ENCODE measurements around the gene MOB3B.

MOB3B gene

GRCh38 chr9:27358007-27358406, 171.6 kb downstream of the MOB3B start:
- Mint-ChIP-seq H3K9me3 (no peaks in the 10 kb centered on the region), H3K4me3 (no peak overlapping the region), H3K27me3 (no peaks in the 10 kb centered on the region), H3K36me3 (peaks cover 16% of the 10 kb centered on the region), H3K27ac (peak overlapping the region; percentile 62), H3K4me1 (peaks cover 22% of the 10 kb centered on the region)
- no peak for DNase-seq (ENCODE audit: low spot score in 2 of 2)
- ATAC-seq (ENCODE audit: low read depth), result no peak

- Mint-ChIP-seq H3K27me3 (no peaks in the 10 kb centered on the region), H3K27ac (peak overlapping the region; percentile 62), H3K9me3 (no peaks in the 10 kb centered on the region), H3K4me1 (peaks cover 30% of the 10 kb centered on the region), H3K36me3 (peaks cover 16% of the 10 kb centered on the region), H3K4me3 (no peak overlapping the region)
- DNase-seq (ENCODE audit: low spot score in 2 of 2) (no peak), ATAC-seq (ENCODE audit: low read depth) (no peak)
Measured at GRCh38 chr9:27356446-27356845, 173.2 kb downstream of the MOB3B start.

DNA sequence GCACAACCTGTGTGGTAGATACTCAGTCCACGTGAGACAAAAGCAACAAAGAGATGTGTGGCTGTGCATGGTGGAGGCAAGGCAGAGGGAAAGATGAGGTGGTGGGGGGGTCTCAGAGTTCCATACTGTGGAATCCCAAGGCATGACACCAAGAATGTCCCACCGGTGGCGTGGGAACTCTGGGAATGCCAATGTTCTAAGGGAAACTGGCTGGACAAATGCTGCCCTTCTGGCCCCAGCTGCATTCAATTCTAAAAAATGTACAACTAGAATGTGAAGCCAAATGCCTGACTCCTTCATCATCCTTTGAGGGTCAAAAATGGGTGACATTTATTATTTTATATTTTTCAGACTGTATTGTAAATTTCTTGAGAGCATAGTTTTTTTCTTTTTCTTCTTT, 174.4 kb downstream of the MOB3B start:
- ATAC-seq (ENCODE audit: low read depth) (no peak), DNase-seq (ENCODE audit: low spot score in 2 of 2) (no peak)
- no peak overlapping the region for H3K4me3 Mint-ChIP-seq
- H3K27ac Mint-ChIP-seq, result no peak overlapping the region
- no peaks in the 10 kb centered on the region for H3K9me3 Mint-ChIP-seq
- H3K4me1 Mint-ChIP-seq, result peaks cover 31% of the 10 kb centered on the region
- H3K27me3 Mint-ChIP-seq, result no peaks in the 10 kb centered on the region
- H3K36me3 Mint-ChIP-seq, result peaks cover 16% of the 10 kb centered on the region

DNA sequence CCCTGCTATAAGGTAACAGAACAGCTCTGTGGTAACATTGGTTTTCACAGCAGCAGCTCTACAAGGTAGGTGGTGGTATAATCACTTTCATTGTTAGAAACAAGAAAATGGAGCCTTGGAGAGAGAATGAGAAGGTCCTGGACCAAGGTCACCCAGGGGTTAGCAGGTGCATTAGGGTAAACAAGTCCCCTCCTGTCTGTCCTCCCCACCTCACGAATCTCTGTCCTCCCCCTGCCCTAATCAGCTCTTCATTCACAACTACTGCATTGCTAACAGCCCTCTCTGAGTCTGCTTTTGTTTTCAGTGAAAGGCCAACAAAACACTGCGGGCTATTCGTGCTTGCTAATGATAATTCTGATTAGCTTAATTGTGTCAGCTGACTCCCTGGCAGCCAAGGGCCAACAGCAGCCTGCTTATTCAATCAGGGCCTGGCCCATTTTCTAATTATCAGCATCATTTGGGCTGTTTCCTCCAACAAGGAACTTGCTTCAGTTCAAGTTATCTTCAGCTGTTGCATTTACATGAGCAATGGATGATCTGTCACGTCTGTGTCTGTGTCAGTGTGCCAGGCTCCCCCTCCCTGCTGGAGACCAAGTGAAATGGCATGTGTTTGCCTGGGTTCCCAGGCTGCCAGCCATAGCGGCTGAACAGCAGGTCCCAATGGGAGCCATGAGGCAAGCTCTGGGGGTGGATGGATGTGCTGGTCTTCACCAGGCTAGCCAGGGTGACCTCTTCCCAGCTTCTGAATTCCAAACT, 176.0 kb downstream of the MOB3B start:
- Mint-ChIP-seq H3K9me3 (no peaks in the 10 kb centered on the region), H3K4me3 (no peak overlapping the region), H3K4me1 (peaks cover 31% of the 10 kb centered on the region), H3K27me3 (no peaks in the 10 kb centered on the region), H3K27ac (peak overlapping the region; percentile 67), H3K36me3 (peaks cover 10% of the 10 kb centered on the region)
- DNase-seq (ENCODE audit: low spot score in 2 of 2) (peak; percentile 13 to 14), ATAC-seq (ENCODE audit: low read depth) (peak; percentile 78)

DNA sequence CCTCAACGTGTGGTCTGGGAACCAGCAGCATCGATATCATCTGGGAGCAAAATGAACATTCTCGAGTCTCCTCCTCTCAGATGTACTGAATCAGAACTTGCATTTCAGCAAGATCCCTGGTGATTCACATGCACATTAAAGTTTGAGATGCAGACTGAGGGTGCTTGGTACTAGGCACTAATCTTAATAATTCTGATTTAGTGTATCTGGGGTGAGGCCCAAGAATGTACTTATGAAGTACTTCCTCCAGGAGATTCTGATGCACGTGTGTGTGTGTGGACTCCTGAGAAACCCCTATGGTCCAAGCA, 176.5 kb downstream of the MOB3B start:
- no peak for DNase-seq (ENCODE audit: low spot score in 2 of 2)
- H3K4me3 Mint-ChIP-seq, result no peak overlapping the region
- H3K27me3 Mint-ChIP-seq, result no peaks in the 10 kb centered on the region
- no peaks in the 10 kb centered on the region for H3K9me3 Mint-ChIP-seq
- peak overlapping the region; percentile 67 for H3K27ac Mint-ChIP-seq
- ATAC-seq (ENCODE audit: low read depth), result no peak
- peaks cover 7% of the 10 kb centered on the region for H3K36me3 Mint-ChIP-seq
- H3K4me1 Mint-ChIP-seq, result peaks cover 31% of the 10 kb centered on the region

- Mint-ChIP-seq H3K4me1 (peaks cover 35% of the 10 kb centered on the region), H3K27ac (peak overlapping the region; percentile 67), H3K36me3 (peaks cover 8% of the 10 kb centered on the region), H3K9me3 (no peaks in the 10 kb centered on the region), H3K27me3 (no peaks in the 10 kb centered on the region), H3K4me3 (no peak overlapping the region)
- DNase-seq (ENCODE audit: low spot score in 2 of 2), result no peak
- ATAC-seq (ENCODE audit: low read depth), result peak; percentile 60
Measured at GRCh38 chr9:27352457-27353165, 177.0 kb downstream of the MOB3B start.

- peaks cover 3% of the 10 kb centered on the region for H3K36me3 Mint-ChIP-seq
- no peak overlapping the region for H3K27ac Mint-ChIP-seq
- H3K4me3 Mint-ChIP-seq, result no peak overlapping the region
- DNase-seq (ENCODE audit: low spot score in 2 of 2) (no peak), ATAC-seq (ENCODE audit: low read depth) (no peak)
- peaks cover 34% of the 10 kb centered on the region for H3K4me1 Mint-ChIP-seq
- no peaks in the 10 kb centered on the region for H3K9me3 Mint-ChIP-seq
- no peaks in the 10 kb centered on the region for H3K27me3 Mint-ChIP-seq
Measured at GRCh38 chr9:27351438-27351837, 178.2 kb downstream of the MOB3B start.

DNA sequence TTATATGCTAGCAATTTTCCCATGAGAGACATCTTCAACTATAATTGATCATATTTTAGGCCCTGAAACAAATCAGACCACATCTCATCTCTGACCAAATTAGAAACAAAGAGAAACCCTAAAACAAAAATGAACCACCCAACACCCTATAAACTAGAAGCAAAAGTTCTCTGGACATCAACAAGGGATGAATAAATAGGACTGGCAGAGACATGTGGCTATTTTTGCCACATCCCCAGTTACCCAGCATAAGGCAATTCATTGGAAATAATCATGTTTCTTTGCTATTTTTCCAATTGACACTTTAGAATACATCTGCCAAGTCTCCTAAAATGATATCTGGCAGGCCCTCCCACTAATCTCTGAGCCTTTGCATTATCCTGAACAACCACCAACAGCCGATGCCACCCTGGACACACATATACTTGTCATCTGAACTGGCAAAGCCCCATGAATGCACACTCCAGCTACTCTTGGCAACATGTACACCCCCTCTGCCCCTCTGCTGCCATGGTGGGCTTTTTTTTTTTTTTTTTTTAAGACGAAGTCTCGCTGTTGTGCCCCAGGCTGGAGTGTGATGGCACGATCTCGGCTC, 179.1 kb downstream of the MOB3B start:
- peaks cover 3% of the 10 kb centered on the region for H3K36me3 Mint-ChIP-seq
- H3K27ac Mint-ChIP-seq, result no peak overlapping the region
- no peak overlapping the region for H3K4me3 Mint-ChIP-seq
- H3K9me3 Mint-ChIP-seq, result no peaks in the 10 kb centered on the region
- no peaks in the 10 kb centered on the region for H3K27me3 Mint-ChIP-seq
- DNase-seq (ENCODE audit: low spot score in 2 of 2), result no peak
- no peak for ATAC-seq (ENCODE audit: low read depth)
- H3K4me1 Mint-ChIP-seq, result peaks cover 35% of the 10 kb centered on the region

DNA sequence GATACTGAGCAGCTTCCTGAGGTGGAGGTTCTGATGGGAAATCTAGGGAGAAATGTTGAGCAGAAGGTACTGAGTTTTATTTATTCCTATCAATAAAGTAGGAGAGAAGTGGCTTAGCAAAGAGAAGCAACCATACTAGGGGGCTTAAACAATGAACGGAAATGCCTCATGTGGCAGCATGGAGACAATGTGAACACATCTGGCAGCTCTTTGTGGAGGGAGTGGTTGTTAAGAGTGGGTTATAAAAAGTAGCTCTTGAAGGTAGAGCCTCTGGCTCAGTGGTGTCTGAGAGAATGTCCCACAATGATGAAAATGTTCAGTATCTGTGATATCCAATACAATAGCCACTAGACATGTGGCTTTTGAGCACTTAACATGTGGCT, 179.9 kb downstream of the MOB3B start:
- Mint-ChIP-seq H3K4me3 (no peak overlapping the region), H3K36me3 (peaks cover 3% of the 10 kb centered on the region), H3K27me3 (no peaks in the 10 kb centered on the region), H3K9me3 (no peaks in the 10 kb centered on the region), H3K4me1 (peaks cover 33% of the 10 kb centered on the region), H3K27ac (no peak overlapping the region)
- no peak for DNase-seq (ENCODE audit: low spot score in 2 of 2)
- no peak for ATAC-seq (ENCODE audit: low read depth)

DNA sequence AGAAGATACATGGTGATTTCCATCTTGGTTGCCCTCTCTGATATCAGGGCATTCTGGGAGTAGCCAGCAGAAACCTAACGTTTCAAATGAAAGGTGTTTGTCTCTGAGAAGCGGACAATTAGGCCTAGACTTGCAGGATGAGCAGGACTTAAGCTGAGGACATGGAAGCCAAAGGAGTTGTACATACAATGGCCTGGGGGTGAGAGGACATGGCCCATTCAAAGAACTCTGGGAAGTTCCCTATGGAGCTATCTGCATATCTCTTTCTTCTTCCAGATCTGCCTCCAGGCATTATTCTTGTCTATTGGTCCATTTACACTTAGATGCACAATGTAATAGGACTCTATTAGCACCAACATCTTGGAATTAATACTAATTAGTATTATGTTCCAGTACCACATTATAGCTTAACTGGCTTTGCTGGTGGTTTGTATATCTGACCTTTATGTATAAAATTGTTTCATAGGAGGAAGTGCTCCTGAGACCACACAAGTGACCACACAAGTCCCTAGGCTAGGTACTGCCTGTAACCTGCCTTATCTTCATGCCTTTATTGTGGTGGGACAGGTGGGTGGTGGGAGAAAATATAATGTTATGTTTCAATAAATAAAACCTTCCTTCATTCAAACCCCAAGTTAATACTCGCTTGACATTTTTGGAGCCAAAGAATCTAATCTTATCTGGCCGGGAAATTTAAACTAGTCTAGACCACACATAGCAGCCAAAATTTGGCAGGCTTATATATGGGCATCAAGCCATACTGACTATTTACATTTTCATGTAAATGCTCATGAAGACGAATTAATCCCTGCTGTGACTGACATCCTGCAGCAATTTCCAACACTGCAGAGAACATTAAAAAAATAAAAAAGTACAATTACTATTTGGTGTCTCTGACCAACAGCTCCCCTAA, 180.6 kb downstream of the MOB3B start:
- Mint-ChIP-seq H3K4me1 (peaks cover 33% of the 10 kb centered on the region), H3K36me3 (peaks cover 3% of the 10 kb centered on the region), H3K9me3 (no peaks in the 10 kb centered on the region), H3K27me3 (no peaks in the 10 kb centered on the region), H3K27ac (no peak overlapping the region), H3K4me3 (no peak overlapping the region)
- no peak for ATAC-seq (ENCODE audit: low read depth)
- no peak for DNase-seq (ENCODE audit: low spot score in 2 of 2)

- H3K4me1 Mint-ChIP-seq, result peaks cover 23% of the 10 kb centered on the region
- ATAC-seq (ENCODE audit: low read depth) (peak; percentile 29), DNase-seq (ENCODE audit: low spot score in 2 of 2) (no peak)
- peaks cover 3% of the 10 kb centered on the region for H3K36me3 Mint-ChIP-seq
- no peaks in the 10 kb centered on the region for H3K9me3 Mint-ChIP-seq
- H3K27ac Mint-ChIP-seq, result peak overlapping the region; percentile 58
- H3K4me3 Mint-ChIP-seq, result no peak overlapping the region
- no peaks in the 10 kb centered on the region for H3K27me3 Mint-ChIP-seq
Measured at GRCh38 chr9:27347889-27348288, 181.7 kb downstream of the MOB3B start.

GRCh38 chr9:27344776-27345175, 184.8 kb downstream of the MOB3B start:
- Mint-ChIP-seq H3K4me1 (peaks cover 18% of the 10 kb centered on the region), H3K9me3 (no peaks in the 10 kb centered on the region), H3K36me3 (peaks cover 3% of the 10 kb centered on the region), H3K4me3 (no peak overlapping the region), H3K27ac (no peak overlapping the region), H3K27me3 (no peaks in the 10 kb centered on the region)
- DNase-seq (ENCODE audit: low spot score in 2 of 2), result no peak
- no peak for ATAC-seq (ENCODE audit: low read depth)

- H3K4me1 Mint-ChIP-seq, result peaks cover 15% of the 10 kb centered on the region
- ATAC-seq (ENCODE audit: low read depth) (no peak), DNase-seq (ENCODE audit: low spot score in 2 of 2) (no peak)
- no peak overlapping the region for H3K4me3 Mint-ChIP-seq
- peaks cover 5% of the 10 kb centered on the region for H3K36me3 Mint-ChIP-seq
- H3K27ac Mint-ChIP-seq, result peak overlapping the region; percentile 20
- H3K9me3 Mint-ChIP-seq, result no peaks in the 10 kb centered on the region
- H3K27me3 Mint-ChIP-seq, result no peaks in the 10 kb centered on the region
Measured at GRCh38 chr9:27341545-27342294, 187.9 kb downstream of the MOB3B start.

Measured in memory B cell (primary cell).